GM12874 (cell line): ENCODE data around the gene GLB1L2.

Source experiments
- TF ChIP-seq, protein P1 (sequence below): IDR thresholded peaks from 2 replicates; pipeline ENCODE4 v1.5.1; 2011; ENCODE audit warnings: low read depth, mild to moderate bottlenecking, control low read depth, low read length, moderate library complexity; ENCODE audit not compliant: insufficient read depth

Gene GLB1L2

DNA sequence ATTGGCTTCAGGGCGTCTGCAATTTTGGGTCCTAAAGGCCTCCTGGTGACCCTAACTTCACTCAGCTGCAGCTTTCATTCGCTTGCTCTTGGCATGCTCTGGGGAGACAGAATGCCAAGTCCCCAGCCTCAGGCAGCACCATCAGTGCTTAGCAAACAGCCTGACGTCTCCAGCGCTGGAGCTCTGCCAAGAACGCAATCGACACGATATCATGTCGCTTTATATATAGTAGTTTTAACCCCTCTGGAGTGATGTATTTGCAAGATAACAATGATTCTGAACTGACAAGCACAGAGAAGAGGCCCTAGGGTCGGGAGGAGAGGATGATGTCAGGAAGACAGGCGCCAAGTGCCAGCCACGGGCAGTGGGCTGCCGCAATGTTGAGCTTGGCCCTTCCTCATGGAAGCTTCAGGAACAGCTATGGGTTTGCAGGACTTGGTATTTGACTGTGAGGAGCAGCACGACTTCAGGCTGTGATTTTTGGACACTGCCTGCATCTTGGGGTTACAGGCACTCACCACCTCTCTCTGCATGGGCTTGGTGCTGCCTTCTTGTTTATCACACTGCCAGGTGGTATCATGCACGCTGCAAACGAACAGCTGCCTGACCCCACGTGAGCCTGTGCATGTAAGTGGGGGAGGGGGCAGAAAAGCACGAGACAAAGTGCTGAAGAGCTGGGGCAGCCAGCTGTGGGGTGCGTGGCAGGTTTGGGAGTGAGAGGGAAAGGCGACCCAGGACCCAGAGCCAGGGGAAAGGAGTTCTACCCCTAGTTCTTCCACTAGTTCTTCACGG lies 54.2 kb downstream of the GLB1L2 start:
- TF ChIP-seq, protein P1, sequence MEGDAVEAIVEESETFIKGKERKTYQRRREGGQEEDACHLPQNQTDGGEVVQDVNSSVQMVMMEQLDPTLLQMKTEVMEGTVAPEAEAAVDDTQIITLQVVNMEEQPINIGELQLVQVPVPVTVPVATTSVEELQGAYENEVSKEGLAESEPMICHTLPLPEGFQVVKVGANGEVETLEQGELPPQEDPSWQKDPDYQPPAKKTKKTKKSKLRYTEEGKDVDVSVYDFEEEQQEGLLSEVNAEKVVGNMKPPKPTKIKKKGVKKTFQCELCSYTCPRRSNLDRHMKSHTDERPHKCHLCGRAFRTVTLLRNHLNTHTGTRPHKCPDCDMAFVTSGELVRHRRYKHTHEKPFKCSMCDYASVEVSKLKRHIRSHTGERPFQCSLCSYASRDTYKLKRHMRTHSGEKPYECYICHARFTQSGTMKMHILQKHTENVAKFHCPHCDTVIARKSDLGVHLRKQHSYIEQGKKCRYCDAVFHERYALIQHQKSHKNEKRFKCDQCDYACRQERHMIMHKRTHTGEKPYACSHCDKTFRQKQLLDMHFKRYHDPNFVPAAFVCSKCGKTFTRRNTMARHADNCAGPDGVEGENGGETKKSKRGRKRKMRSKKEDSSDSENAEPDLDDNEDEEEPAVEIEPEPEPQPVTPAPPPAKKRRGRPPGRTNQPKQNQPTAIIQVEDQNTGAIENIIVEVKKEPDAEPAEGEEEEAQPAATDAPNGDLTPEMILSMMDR, result no peak

DNA sequence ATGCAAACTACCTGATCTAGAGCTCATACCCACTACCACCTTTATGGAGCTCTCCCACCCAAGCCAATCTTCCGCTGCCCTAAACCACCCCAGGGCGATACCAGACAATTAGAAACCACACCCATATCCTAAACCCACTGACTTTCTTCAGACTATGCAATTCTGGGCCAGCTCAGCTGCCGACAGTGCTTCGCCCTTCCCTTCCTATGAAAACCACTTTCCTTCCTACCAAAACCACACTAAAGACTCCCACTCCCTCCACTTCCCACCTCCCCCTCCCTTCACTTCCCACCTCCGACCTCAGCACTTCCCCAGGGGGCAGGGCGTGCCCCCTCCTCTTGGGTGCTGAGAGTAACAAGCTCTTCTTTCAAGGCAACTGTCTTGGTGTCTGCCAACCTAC lies 55.2 kb downstream of the GLB1L2 start:
- TF ChIP-seq, protein P1, result no peak

DNA sequence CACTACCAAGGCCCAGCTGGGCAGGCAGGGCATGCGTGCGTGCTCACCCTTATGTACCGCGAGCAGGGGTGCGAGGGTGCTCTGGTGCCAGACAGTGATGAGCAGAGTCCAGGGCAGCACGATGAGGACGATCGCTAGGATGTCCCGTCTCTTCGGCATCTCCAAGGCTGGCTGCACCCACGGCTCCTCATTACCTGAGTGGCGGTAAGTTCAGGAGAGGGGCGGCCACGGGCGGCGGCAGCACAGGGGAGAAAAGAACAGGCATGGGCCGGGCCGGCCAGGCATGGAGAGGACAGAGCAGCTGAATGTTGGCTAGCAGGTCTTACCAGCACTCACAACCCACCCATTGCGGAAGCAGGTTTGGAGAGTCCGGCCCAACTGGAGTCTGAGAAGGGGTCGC lies 55.7 kb downstream of the GLB1L2 start:
- TF ChIP-seq, protein P1, result no peak

DNA sequence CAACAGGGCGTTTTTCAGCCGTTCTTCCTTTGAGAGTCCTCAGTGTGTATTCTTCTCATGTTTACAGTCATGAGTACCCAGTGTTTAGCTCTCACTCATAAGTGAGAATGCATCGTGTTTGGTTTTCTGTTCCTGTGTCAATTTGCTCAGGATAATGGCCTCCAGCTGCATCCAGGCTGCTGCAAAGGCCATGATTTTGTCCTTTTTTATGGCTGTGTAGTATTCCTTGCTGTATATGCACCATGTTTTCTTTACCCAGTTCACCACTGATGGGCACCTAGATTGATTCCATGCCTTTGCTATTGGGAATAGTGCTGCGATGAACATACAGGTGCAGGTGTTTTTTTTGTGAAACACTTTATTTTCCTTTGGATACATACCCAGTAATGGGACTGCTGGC lies 56.8 kb downstream of the GLB1L2 start:
- TF ChIP-seq, protein P1, result no peak

DNA sequence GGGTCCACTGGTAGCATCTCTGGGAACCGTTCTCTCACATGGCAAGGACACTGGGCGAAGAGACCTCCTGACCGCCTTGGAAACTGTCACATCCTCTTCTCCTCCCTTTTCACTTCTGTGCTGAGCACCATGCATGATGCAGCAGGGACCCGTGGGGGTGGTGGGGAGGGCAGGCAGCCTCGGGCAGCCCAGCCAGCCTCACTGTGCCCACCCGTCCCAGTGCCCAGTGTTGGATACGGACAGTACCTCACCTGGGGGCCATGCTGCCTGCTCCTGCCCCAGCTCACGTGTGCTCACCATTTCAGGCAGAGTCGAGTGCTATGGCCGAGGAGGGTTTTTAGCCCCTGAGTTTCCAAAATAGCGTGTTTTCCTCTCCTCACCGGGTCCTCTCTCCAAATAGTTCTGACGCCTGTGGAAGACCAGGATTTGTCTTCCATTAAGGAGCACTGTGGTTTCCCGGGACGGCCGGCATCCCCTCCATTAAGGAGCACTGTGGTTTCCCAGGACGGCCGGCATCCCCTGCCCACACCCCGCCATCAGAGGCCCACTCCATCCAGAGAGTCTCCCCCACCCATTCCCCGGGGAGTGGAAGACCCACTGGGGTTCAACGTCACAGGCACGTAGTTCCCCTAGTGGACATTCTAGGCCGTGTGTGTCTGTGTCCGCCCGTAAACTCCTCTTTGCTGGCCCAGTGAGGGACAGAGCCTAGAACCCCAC lies 57.8 kb downstream of the GLB1L2 start:
- TF ChIP-seq, protein P1, result no peak

DNA sequence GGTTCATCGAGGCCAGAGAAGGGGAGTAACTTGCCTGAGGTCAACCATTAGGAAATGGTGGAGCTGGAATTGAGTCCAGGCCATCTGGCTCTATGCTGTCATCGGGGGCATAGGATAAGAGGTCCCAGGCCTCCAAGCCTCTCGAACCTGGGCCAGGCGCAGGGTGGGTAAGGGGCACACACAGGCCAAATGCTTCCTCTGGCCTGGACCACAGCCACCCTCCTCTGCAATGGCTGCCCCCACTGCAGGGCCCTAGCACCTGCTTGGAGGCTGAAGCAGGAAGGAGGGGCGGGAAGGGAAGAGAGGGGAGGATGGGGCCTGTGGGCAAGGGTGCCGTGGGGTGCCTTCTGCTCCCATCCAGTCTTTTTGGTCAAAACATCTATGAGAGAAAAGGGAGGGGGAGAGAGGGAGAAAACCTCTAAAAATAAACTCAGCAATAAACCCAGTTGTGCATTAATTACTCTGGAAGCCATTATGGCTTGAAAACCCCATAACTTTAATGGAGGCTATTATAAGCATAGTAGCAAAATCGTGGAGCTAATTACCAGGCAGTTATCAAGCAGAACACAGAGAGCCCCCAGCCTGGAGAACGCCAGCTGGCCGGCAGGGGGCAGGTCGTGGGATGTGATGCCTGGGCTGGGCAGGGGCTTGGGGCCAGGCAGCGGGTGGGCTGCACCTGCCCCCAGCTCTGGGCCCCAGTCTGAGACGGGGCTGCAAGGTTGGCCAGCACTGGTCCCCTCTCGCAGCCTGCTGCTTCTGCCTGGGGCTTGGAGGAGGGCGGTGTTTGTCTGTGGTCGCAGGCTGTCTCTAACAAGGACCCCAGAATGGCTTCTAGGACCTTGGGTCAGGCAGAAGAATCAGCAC lies 59.1 kb downstream of the GLB1L2 start:
- TF ChIP-seq, protein P1, result peak; percentile 24; the same call in 1 of the 2 replicates

DNA sequence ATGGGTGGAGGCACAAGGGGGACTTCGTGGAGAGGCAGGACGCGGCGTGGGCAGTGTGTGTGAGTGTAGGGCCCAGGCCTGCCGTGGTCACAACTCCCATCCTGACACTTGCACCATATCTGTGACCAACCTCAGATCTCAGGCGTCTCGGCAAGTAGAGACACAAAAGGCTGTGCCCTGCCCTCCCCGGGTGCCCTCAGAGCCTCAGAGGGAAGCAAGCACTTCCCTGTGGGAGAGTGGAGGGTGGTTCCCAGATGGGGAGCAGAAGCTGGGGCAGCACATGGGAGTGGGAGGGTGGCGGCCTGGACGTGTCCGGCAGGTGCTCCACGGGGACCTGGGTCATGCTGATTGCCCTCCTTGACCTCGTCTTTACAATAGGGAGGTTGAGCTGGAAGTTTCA lies 59.9 kb downstream of the GLB1L2 start:
- TF ChIP-seq, protein P1, result no peak
